H1 (cell line): Measurements from ENCODE around the gene MACROD2. TPM values are rescaled to one million over a fixed set of nuclear protein-coding genes. Genes with fewer than 3 reads are reported as not detected.

ENCODE experiments used
- ATF2 ChIP-seq: IDR thresholded peaks from 2 replicates; pipeline ENCODE4 v1.6.1; 2012; ENCODE audit warnings: low read length, inconsistent platforms
- CEBPB ChIP-seq: IDR thresholded peaks from 2 replicates; pipeline ENCODE4 v1.6.1; 2012; ENCODE audit warnings: low read depth, low read length
- PHF8 ChIP-seq: fragments of 200-600 bp; sonication (generic); conservative IDR thresholded peaks from 2 replicates; pipeline ENCODE4 v1.7.1; 2012; ENCODE audit warnings: low read depth, mild to moderate bottlenecking, inconsistent platforms, low read length, moderate library complexity
- SP2 ChIP-seq: IDR thresholded peaks from 2 replicates; pipeline ENCODE4 v1.6.1; 2012; ENCODE audit warnings: mild to moderate bottlenecking, low read length, inconsistent platforms
- polyA plus RNA-seq, 7 experiments: library from polyadenylated mRNA; depleted of rRNA in 3 of 7; stranded (reverse) in 5 of 7; unstranded in 2 of 7; fragments of >200 nt in 5 of 7; fragments of 200-250 nt in 2 of 7; gene quantifications; 1 replicate in 5 of 7; 2 replicates in 1 of 7; 4 replicates in 1 of 7; pipeline versions ENCODE4 v1.2.1 to v1.2.3, GENCODE V29; 2011 to 2013; ENCODE audit warnings: missing spikeins in 2 of 7, mixed read lengths in 2 of 7
- total RNA-seq: library from RNA; stranded (reverse); fragmentation: NEBNext Ultra II Directional; extraction: Animal tissue kit (Norgen Biotek cat#: 25700); gene quantifications from 2 replicates; pipeline ENCODE4 v1.2.1, GENCODE V29; 2021

The MACROD2 gene
- total and polyA plus RNA-seq, 2 of the 8 experiments (the other 6 are each of a cell fraction or from before 2014, with no cell fraction given): 0.70 to 3.9 TPM

GRCh38 chr20:15336536-15336935, 1341.2 kb downstream of the MACROD2 start (continued):
- TF ChIP-seq PHF8: no peak
- no peak for TF ChIP-seq ATF2
- no peak for TF ChIP-seq CEBPB
- no peak for TF ChIP-seq SP2
- TF ChIP-seq, all 59 proteins: peak for 0
